B cell (primary cell): ENCODE results near the gene RDH8.

Experiments
- EZH2 ChIP-seq: IDR thresholded peaks from 2 replicates; pipeline ENCODE4 v1.6.1; 2012; ENCODE audit warnings: borderline replicate concordance, low read depth, mild to moderate bottlenecking, moderate library complexity, low read length; ENCODE audit not compliant: insufficient read depth, poor library complexity, severe bottlenecking
- TF ChIP-seq, protein P1 (sequence below): fragments of 200-600 bp; IDR thresholded peaks from one replicate; pipeline ENCODE4 v1.8.0; 2022; ENCODE audit warnings: antibody characterized with exemption, mild to moderate bottlenecking

DNA sequence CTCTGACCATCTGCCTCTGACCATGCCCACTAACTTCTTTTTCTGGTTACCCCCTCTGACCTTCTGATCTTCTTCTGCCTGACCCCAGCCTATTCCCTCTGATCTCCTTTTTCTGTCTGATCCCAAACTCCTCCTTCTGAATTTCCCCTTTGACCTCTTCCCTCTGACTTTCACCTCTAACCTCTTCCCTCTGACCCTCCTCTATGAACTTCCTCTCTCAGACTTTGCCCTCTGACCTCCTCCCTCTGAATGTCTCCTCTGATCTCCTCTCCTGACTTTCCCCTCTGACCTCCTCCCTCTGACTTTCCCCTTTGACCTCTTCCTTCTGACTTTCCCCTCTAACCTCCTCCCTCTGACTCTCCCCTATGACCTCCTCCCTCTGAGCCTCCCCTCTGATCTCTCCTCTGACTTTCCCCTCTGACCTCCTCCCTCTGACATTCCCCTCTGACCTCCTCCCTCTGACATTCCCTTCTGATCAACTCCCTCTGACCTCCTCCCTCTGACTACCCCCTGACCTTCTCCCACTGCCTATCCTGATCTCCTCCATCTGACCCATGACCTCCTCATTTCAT lies 6.4 kb upstream of the RDH8 start:
- TF ChIP-seq, protein P1, sequence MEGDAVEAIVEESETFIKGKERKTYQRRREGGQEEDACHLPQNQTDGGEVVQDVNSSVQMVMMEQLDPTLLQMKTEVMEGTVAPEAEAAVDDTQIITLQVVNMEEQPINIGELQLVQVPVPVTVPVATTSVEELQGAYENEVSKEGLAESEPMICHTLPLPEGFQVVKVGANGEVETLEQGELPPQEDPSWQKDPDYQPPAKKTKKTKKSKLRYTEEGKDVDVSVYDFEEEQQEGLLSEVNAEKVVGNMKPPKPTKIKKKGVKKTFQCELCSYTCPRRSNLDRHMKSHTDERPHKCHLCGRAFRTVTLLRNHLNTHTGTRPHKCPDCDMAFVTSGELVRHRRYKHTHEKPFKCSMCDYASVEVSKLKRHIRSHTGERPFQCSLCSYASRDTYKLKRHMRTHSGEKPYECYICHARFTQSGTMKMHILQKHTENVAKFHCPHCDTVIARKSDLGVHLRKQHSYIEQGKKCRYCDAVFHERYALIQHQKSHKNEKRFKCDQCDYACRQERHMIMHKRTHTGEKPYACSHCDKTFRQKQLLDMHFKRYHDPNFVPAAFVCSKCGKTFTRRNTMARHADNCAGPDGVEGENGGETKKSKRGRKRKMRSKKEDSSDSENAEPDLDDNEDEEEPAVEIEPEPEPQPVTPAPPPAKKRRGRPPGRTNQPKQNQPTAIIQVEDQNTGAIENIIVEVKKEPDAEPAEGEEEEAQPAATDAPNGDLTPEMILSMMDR: no peak
- no peak for TF ChIP-seq EZH2
